Endometrium (tissue), 2 donors: ENCODE measurements around the gene FAM240A.

Source experiments
- FAIRE-seq: peaks from 2 replicates; lab custom pipeline; 2012; peaks lifted over from hg19 to GRCh38; lab: Jason Lieb, UNC
- donor health status: control.
- donor health status: control.

Gene FAM240A

DNA sequence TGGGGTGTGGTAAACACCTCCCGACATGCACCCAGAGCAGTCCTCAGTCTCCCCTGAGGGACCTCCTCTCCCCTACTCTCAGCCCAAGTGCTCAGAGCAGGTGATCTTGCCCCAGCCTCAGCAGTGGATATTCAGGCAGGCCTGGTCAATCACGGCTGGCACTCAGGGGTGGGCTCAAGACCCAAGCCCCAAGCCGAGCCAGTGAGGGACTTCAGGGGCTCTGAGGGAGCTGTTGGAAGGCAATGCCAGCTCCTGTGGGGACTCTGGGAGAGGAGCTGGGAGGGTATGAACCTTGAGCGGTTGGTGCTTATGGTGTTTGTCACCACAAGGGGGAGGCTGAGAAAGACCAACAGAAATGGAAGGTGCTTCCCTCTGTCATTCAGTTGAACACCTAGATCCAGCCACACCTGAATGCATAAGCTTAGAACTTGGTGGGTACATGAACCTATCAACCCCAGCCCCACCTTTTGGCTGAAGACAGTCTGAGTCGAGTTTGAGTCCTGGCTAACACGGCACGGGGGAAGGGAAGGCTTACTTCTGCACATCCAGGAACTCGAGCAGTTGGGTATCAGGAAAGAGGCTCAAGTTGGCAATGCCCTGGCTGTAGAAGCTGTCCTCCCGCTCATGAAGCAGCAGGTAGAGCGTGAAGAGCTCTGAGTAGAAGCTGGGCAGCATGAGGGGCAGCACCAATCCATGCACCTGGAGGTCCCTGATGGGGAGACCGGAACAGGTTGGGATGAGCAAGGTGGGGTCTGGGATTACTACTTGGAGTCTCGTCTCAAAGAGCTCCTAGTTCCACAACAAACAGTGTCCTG lies 61.9 kb downstream of the FAM240A start:
- FAIRE-seq = no peak

DNA sequence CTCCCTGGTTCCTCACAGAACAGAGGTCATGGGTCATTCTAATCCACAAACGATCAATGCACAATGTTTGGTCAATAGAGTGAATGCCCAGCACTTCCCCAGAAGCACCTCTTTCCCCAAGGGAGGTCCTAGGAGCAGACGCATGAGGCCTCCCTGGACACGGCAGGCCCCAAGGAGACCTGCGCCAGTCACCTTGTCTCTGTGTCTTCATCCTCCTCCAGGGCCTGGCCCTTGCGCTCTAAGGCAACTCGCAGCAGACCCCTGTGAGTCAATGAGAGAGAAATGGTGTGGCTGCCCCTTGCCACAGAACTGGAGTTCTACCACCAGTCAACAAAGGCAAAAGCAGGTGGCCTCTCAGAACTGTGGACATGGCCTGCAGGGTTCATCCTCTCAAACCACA lies 63.1 kb downstream of the FAM240A start:
- FAIRE-seq = no peak
